ENCODE data around the gene NFATC2IP.

DNA sequence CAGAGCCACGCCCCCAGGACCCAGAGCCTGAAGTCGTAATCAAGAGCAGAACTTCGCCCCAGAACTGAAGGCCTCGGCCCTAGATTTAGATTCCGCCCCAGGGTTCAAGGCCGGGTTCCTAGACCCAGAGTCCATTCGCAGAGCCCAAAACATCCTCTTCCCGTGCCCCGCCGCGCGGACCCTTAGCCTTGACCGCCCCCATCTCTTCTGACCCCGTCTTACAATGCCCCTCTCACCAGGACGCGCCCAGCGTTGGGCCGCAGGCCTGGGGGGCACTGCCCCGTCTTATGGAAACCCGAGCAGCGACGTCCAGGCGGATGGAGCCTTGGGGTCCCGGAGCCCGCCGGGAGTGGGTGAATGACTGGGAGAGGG lies 14.0 kb upstream of the NFATC2IP start:
- TF ChIP-seq, protein P1, sequence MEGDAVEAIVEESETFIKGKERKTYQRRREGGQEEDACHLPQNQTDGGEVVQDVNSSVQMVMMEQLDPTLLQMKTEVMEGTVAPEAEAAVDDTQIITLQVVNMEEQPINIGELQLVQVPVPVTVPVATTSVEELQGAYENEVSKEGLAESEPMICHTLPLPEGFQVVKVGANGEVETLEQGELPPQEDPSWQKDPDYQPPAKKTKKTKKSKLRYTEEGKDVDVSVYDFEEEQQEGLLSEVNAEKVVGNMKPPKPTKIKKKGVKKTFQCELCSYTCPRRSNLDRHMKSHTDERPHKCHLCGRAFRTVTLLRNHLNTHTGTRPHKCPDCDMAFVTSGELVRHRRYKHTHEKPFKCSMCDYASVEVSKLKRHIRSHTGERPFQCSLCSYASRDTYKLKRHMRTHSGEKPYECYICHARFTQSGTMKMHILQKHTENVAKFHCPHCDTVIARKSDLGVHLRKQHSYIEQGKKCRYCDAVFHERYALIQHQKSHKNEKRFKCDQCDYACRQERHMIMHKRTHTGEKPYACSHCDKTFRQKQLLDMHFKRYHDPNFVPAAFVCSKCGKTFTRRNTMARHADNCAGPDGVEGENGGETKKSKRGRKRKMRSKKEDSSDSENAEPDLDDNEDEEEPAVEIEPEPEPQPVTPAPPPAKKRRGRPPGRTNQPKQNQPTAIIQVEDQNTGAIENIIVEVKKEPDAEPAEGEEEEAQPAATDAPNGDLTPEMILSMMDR (IDR thresholded peaks at IDR 0.05; ENCODE audit: insufficient read depth, low read depth, low read length), result no peak
- no peak for TF ChIP-seq EZH2 (IDR thresholded peaks at IDR 0.05; ENCODE audit: insufficient read depth, low read length)

All from astrocyte (in vitro differentiated cells and primary cell).